GM12878 (cell line): ENCODE results near the gene TNFSF13. TPM values are rescaled to one million over a fixed set of nuclear protein-coding genes. Genes with fewer than 3 reads are reported as not detected.

Source experiments
- ATF7 ChIP-seq: fragments of 450-650 bp; IDR thresholded peaks from 2 replicates; pipeline ENCODE4 v1.6.1; 2016; ENCODE audit warnings: low read depth, mild to moderate bottlenecking
- BACH1 ChIP-seq: fragments of 450-650 bp; IDR thresholded peaks from 2 replicates; pipeline ENCODE4 v1.6.1; 2017; ENCODE audit warnings: mild to moderate bottlenecking, borderline replicate concordance
- CHD1 ChIP-seq: IDR thresholded peaks from 2 replicates; pipeline ENCODE4 v1.6.1; 2012; ENCODE audit warnings: low read depth, low read length, improper control_type of control experiment
- DPF2 ChIP-seq: fragments of 450-650 bp; IDR thresholded peaks from 2 replicates; pipeline ENCODE4 v1.6.1; 2017; ENCODE audit warnings: mild to moderate bottlenecking
- FOS ChIP-seq: IDR thresholded peaks from 3 replicates; pipeline ENCODE4 v1.6.1; 2011; ENCODE audit warnings: borderline replicate concordance; ENCODE audit not compliant: insufficient read length; ENCODE audit errors: extremely low read depth
- IRF4 ChIP-seq: IDR thresholded peaks from 2 replicates; pipeline ENCODE4 v1.6.1; 2011; ENCODE audit warnings: low read depth, low read length
- JUND ChIP-seq: IDR thresholded peaks from 2 replicates; pipeline ENCODE4 v1.6.1; 2012; ENCODE audit warnings: low read depth, mild to moderate bottlenecking, low read length, improper control_type of control experiment, moderate library complexity
- PAX5 ChIP-seq: IDR thresholded peaks from 2 replicates; pipeline ENCODE4 v1.6.1; 2011; ENCODE audit warnings: low read depth, low read length, borderline replicate concordance
- RAD51 ChIP-seq: fragments of 450-650 bp; IDR thresholded peaks from 2 replicates; pipeline ENCODE4 v1.6.1; 2016; ENCODE audit warnings: moderate library complexity, mild to moderate bottlenecking, inconsistent platforms
- RBBP5 ChIP-seq: fragments of 200-600 bp; sonication (generic); conservative IDR thresholded peaks from 2 replicates; pipeline ENCODE4 v1.6.1; 2016
- SMAD5 ChIP-seq: IDR thresholded peaks from 2 replicates; pipeline ENCODE4 v1.6.1; 2016; ENCODE audit warnings: antibody characterized with exemption, low read depth
- SP1 ChIP-seq: IDR thresholded peaks from one replicate; pipeline ENCODE4 v1.6.1; 2011; ENCODE audit warnings: low read depth, low read length
- TAF1 ChIP-seq: IDR thresholded peaks from 2 replicates; pipeline ENCODE4 v1.6.1; 2011; ENCODE audit warnings: mild to moderate bottlenecking, low read depth, low read length, borderline replicate concordance
- YY1 ChIP-seq: IDR thresholded peaks from 2 replicates; pipeline ENCODE4 v1.6.1; 2011; ENCODE audit warnings: low read depth, mild to moderate bottlenecking, low read length
- ZNF274 ChIP-seq: IDR thresholded peaks from one replicate; pipeline ENCODE4 v1.8.0; 2011; ENCODE audit not compliant: insufficient read length, insufficient read depth
- ZNF622 ChIP-seq: fragments of 450-650 bp; IDR thresholded peaks from 2 replicates; pipeline ENCODE4 v1.6.1; 2017; ENCODE audit warnings: mild to moderate bottlenecking, inconsistent platforms
- polyA plus RNA-seq, 11 experiments: library from polyadenylated mRNA; depleted of rRNA in 4 of 11; unstranded in 6 of 11; stranded (reverse) in 5 of 11; fragments of >200 nt; fragmentation: Nextera tagmentation in 4 of 11; fragmentation: Illumina TruSeq in 1 of 11; extraction: Ambion mirVana in 4 of 11; extraction: Trizol in 1 of 11; gene quantifications; 1 replicate in 1 of 11; 2 replicates in 10 of 11; pipeline versions ENCODE4 v1.2.1 to v1.2.3, GENCODE V29; 2011 to 2016; ENCODE audit warnings: inconsistent platforms in 2 of 11, missing spikeins in 2 of 11, low read depth in 1 of 11
- total RNA-seq, 4 experiments: library from RNA; depleted of rRNA in 3 of 4; stranded (reverse); fragments of >200 nt in 3 of 4; fragmentation: Illumina TruSeq in 1 of 4; extraction: Trizol in 1 of 4; gene quantifications; 2 replicates each; pipeline versions ENCODE4 v1.2.1 to v1.2.3, GENCODE V29; 2013 to 2021
- TF ChIP-seq, protein P1 (sequence below): fragments of 450-650 bp; IDR thresholded peaks from 2 replicates; pipeline ENCODE4 v1.6.1; 2016; ENCODE audit warnings: mild to moderate bottlenecking, moderate library complexity, borderline replicate concordance
- TF ChIP-seq, protein P2 (sequence below): IDR thresholded peaks from 2 replicates; pipeline ENCODE4 v1.6.1; 2012; ENCODE audit warnings: low read depth, low read length, improper control_type of control experiment
- TF ChIP-seq, protein P3 (sequence below): fragments of 450-650 bp; IDR thresholded peaks from 2 replicates; pipeline ENCODE4 v1.6.1; 2018; ENCODE audit warnings: mild to moderate bottlenecking, low read depth, moderate library complexity; ENCODE audit not compliant: partially characterized antibody
- TF ChIP-seq, protein P4 (sequence below): fragments of 150-350 bp; IDR thresholded peaks from 2 replicates; pipeline ENCODE4 v1.6.1; 2014; ENCODE audit warnings: mild to moderate bottlenecking, low read depth, low read length

TNFSF13 gene
- total and polyA plus RNA-seq, 10 of the 15 experiments (the other 5 are each of a cell fraction or from before 2014, with no cell fraction given): 0.56 to 14.6 (median 9.7) TPM

DNA sequence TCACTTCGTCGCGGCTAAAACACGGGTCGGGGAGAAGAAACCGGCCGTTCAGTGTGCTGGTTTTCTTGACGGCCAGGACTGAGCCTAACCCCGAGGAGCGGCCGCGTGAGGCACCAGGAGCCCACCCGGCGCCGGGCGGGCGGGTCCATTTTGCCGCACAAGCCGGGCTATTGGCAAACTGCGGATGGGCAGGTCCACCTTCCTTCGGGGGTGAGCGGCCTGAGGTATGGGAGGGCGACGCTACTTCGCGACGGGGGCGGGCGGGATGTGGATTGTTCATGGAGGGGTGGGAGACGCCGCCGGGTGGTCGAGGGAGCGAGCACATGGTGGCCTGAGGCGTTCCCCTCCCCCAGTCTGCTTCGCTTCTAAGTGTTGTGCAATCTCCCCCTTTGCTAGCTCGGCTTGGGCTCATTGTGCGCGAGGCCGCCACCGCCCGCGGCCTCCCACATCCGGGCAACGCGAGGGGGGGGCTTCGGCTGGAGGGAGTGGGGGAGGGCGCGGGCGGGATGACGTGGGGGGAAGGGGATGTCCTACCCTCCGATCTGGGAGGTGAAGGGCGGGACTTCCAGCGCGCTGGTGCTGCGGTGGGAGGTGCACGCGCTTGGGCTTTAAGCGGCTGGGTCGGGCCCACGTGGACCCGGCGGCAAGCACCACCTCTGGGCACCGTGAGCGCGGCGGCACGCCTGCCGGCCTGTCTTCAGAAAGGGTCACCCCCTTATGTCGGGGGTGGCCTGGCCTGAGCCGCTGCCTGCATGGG, 15.0 kb downstream of the TNFSF13 start (continued):
- TF ChIP-seq, protein P1, sequence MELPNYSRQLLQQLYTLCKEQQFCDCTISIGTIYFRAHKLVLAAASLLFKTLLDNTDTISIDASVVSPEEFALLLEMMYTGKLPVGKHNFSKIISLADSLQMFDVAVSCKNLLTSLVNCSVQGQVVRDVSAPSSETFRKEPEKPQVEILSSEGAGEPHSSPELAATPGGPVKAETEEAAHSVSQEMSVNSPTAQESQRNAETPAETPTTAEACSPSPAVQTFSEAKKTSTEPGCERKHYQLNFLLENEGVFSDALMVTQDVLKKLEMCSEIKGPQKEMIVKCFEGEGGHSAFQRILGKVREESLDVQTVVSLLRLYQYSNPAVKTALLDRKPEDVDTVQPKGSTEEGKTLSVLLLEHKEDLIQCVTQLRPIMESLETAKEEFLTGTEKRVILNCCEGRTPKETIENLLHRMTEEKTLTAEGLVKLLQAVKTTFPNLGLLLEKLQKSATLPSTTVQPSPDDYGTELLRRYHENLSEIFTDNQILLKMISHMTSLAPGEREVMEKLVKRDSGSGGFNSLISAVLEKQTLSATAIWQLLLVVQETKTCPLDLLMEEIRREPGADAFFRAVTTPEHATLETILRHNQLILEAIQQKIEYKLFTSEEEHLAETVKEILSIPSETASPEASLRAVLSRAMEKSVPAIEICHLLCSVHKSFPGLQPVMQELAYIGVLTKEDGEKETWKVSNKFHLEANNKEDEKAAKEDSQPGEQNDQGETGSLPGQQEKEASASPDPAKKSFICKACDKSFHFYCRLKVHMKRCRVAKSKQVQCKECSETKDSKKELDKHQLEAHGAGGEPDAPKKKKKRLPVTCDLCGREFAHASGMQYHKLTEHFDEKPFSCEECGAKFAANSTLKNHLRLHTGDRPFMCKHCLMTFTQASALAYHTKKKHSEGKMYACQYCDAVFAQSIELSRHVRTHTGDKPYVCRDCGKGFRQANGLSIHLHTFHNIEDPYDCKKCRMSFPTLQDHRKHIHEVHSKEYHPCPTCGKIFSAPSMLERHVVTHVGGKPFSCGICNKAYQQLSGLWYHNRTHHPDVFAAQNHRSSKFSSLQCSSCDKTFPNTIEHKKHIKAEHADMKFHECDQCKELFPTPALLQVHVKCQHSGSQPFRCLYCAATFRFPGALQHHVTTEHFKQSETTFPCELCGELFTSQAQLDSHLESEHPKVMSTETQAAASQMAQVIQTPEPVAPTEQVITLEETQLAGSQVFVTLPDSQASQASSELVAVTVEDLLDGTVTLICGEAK: no peak
- TF ChIP-seq, protein P2, sequence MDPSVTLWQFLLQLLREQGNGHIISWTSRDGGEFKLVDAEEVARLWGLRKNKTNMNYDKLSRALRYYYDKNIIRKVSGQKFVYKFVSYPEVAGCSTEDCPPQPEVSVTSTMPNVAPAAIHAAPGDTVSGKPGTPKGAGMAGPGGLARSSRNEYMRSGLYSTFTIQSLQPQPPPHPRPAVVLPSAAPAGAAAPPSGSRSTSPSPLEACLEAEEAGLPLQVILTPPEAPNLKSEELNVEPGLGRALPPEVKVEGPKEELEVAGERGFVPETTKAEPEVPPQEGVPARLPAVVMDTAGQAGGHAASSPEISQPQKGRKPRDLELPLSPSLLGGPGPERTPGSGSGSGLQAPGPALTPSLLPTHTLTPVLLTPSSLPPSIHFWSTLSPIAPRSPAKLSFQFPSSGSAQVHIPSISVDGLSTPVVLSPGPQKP: peak; percentile 44; the same call in 1 of the 2 replicates
- TF ChIP-seq SP1 (no peak), IRF4 (no peak), ZNF622 (no peak), RAD51 (no peak), PAX5 (no peak), TAF1 (peak; percentile 82; the same call in 1 of the 2 replicates), ZNF274 (no peak), ATF7 (peak; percentile 82), DPF2 (no peak; the same call in 1 of the 2 replicates), BACH1 (peak; percentile 67; the same call in 1 of the 2 replicates), RBBP5 (no peak), SMAD5 (peak; percentile 67; the same call in 1 of the 2 replicates), JUND (peak; percentile 35; the same call in 1 of the 2 replicates), CHD1 (0 out of 2 replicates have a peak, but pooled peaks have one; percentile 32), YY1 (peak; percentile 59), FOS (no peak)
- TF ChIP-seq, protein P3, sequence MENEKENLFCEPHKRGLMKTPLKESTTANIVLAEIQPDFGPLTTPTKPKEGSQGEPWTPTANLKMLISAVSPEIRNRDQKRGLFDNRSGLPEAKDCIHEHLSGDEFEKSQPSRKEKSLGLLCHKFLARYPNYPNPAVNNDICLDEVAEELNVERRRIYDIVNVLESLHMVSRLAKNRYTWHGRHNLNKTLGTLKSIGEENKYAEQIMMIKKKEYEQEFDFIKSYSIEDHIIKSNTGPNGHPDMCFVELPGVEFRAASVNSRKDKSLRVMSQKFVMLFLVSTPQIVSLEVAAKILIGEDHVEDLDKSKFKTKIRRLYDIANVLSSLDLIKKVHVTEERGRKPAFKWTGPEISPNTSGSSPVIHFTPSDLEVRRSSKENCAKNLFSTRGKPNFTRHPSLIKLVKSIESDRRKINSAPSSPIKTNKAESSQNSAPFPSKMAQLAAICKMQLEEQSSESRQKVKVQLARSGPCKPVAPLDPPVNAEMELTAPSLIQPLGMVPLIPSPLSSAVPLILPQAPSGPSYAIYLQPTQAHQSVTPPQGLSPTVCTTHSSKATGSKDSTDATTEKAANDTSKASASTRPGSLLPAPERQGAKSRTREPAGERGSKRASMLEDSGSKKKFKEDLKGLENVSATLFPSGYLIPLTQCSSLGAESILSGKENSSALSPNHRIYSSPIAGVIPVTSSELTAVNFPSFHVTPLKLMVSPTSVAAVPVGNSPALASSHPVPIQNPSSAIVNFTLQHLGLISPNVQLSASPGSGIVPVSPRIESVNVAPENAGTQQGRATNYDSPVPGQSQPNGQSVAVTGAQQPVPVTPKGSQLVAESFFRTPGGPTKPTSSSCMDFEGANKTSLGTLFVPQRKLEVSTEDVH: no peak
- TF ChIP-seq, protein P4, sequence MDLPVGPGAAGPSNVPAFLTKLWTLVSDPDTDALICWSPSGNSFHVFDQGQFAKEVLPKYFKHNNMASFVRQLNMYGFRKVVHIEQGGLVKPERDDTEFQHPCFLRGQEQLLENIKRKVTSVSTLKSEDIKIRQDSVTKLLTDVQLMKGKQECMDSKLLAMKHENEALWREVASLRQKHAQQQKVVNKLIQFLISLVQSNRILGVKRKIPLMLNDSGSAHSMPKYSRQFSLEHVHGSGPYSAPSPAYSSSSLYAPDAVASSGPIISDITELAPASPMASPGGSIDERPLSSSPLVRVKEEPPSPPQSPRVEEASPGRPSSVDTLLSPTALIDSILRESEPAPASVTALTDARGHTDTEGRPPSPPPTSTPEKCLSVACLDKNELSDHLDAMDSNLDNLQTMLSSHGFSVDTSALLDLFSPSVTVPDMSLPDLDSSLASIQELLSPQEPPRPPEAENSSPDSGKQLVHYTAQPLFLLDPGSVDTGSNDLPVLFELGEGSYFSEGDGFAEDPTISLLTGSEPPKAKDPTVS: no peak
